CD4-positive, alpha-beta T cell treated with Interleukin-15 for 1 hour (primary cell): ENCODE data around the gene ZFPM1.

ENCODE experiments used
- DNase-seq: peaks from one replicate; pipeline ENCODE4 v3.0.0-alpha.2; 2020

The ZFPM1 gene

DNA sequence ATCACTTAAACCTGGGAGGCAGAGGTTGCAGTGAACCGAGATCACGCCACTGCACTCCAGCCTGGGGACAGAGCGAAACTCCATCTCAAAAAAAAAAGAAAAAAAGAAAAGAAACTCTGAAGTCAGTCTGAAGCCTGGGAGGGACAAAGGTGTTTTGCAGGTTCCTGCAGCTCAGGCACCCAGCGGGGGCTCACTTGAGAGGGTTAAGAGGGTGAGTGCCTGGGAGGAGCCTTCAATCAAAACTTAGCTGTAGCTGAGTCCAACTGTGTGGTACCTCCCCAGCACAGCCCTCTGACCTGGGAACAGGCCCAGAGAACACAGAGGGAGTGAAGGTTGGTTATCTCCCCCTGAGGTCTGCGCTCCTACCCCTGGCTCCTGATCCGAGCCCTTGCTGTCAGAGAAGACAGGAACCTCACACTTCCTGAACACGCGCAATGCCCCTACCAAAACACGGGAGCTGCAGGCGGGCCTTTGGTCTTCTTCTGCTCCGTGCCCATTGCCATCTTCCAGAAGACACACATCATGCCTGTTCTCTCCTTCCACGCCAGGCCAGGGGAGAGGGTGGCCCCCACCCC is 96.7 kb downstream of the ZFPM1 start:
- no peak for DNase-seq

DNA sequence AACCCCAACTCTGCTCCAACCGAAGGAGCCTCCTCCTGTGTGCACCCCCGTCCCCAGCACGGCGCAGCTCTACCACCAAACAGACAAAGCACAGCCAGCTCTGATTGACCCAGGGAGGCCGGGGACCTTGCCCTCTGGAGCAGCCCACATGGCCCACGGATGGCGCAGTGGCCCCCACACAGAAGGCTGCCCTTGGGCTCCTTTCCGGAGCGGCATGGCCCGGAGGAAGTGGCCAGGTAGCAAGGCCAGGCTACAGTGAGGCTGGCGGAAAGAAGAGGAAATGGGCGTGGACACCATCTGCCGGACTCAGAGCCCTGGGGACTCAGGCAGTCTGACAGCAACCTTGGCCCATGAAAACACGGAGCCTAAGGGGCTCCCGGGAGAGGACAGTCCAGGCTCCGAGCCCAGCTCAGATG is 97.2 kb downstream of the ZFPM1 start:
- DNase-seq: no peak

GRCh38 chr16:88552166-88552565 is 99.1 kb downstream of the ZFPM1 start:
- no peak for DNase-seq

DNA sequence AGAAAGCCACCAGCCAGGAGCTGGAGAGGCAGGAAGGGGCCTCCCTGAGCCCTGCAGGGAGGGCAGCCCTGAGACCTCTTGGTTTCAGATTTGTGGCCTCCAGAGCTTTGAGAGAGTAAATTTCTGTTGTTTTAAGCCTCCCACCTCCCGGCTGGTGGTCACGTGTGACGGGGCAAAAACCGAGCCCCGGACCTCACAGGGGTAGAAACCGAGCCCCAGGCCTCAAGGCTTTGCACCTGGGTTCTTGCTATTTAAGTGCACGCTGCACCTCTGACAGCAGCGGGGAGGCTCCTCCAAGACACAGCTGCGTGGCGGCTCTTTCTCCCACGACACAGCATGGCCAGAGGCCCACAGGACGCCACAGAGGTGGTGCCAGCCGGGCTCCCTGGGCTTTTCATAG is 99.7 kb downstream of the ZFPM1 start:
- DNase-seq: no peak

- DNase-seq: no peak
These were observed 100.7 kb downstream of the ZFPM1 start for GRCh38 chr16:88553739-88554138.

GRCh38 chr16:88554711-88555264 is 101.7 kb downstream of the ZFPM1 start:
- no peak for DNase-seq

DNA sequence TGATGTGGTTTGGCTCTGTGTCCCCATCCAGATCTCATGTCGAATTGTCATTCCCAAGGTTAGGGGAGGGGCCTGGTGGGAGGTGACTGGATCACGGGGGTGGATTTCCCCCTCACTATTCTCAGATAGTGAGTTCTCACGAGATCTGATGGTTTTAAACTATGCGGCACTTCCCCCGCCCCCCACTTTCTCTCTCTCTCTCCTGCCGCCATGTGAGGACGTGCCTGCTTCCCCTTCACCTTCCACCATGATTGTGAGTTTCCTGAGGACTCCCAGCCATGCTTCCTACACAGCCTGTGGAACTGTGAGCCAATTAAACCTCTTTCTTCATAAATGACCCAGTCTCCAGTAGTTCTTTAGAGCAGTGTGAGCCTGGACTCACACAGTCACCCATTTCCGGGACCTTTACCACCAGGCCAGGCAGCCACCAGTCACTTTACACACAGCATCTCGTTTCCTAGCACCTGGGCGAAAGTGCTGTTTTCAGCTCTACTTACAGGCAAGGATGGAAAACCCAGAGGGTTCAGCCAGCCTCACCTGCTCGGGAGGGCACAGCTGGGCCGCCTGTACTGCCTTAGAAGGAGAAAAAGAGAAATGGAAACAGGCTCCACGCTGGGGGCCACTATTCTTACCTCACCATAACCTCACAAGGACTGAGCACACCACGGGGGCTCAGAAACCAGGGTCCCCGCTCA is 103.4 kb downstream of the ZFPM1 start:
- no peak for DNase-seq

DNA sequence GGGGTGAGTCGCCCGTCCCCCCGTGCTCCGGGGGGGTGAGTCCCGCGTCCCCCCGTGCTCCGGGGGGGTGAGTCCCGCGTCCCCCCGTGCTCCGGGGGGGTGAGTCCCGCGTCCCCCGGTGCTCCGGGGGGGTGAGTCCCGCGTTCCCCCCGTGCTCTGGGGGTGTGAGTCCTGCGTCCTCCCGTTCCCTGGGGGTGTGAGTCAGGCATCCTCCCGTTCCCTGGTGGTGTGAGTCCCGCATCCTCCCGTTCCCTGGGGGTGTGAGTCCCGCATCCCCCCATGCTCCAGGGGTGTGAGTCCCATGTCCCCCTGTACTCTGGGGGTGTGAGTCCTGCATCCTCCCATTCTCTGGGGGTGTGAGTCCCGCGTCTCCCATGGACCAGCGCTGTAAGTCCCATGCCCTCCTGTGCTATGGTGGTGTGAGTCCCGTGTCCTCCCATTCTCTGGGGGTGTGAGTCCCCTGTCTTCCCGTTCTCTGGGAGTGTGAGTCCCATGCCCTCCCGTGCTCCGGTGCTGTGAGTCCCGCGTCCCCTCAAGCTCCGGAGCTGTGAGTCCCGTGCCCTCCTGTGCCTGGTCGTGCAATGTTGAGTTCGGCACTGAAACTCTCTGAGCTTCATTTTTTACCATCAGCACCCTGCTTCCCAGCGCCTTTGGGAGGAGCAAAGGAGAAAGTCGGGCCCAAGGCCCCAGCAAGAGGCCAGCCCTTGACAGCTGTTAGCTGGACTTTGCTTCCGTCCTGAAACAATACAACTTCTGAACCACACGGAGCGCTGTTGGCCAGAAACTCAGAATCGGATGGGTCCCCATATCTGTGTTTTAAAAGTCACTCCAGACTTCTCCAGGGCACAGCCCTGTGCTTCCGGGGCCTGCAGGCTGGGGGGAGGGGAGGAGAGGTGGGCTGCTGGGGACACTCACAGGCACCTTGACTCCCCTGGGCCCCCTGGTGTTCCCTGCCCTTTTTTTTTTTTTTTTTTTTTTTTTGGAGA is 105.7 kb downstream of the ZFPM1 start:
- DNase-seq: no peak

DNA sequence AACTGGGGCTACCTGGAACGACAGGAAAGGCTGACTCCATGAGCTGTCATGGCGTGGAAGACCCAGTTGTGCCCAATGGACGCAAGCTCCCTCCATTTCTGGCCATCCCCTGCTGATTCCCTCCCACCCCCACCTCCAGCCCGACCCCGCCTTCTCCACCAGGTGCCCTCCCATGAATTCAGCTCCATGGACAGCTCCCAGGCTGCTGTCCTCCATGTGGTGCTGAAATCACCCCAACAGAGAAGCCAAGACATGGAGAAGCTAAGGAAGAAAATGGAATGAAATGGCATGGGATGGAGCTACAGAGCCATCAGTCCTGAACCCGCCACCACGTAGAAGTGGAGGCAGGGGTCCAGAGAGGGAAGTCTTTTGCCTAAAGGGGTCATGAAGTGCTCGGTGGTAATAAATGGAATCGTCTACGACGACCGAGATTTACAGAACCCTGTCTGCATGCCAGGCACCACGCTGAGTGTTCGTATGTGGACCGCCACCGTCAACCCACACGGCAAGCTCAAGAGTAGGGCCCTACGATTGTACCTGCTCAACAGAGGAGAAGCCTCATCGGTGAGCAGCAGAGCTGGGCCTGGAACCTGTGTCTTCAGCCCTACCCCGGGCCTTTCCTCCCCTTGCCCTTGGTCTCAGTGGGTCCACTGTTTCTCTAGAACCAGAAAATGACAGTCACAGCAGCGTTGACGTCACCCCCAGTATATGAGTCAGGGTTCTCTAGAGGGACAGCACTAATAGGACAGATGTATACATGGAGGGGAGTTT is 107.8 kb downstream of the ZFPM1 start:
- DNase-seq: no peak

- DNase-seq: peak; percentile 51
These were observed 108.6 kb downstream of the ZFPM1 start for GRCh38 chr16:88561485-88562359.

DNA sequence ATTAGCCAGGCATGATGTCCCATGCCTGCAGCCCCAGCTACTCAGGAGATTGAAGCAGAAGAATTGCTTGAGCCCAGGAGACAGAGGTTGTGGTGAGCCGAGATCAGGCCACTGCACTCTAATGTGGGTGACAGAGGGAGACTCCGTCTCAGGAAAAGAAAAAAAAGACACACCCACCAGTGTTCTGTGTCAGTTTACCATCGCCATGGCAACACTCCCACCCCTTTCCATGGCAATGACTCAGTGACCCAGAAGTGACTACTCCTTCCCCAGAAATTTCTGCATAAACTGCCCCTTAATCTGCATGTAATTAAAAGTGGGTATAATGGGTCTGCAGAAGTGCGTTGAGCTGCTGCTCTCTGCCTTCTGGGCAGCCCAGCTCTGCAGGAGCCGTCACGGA is 113.1 kb downstream of the ZFPM1 start:
- DNase-seq: no peak

- no peak for DNase-seq
These were observed 115.9 kb downstream of the ZFPM1 start for GRCh38 chr16:88568710-88569613.

GRCh38 chr16:88569614-88569984 is 116.5 kb downstream of the ZFPM1 start:
- no peak for DNase-seq

DNA sequence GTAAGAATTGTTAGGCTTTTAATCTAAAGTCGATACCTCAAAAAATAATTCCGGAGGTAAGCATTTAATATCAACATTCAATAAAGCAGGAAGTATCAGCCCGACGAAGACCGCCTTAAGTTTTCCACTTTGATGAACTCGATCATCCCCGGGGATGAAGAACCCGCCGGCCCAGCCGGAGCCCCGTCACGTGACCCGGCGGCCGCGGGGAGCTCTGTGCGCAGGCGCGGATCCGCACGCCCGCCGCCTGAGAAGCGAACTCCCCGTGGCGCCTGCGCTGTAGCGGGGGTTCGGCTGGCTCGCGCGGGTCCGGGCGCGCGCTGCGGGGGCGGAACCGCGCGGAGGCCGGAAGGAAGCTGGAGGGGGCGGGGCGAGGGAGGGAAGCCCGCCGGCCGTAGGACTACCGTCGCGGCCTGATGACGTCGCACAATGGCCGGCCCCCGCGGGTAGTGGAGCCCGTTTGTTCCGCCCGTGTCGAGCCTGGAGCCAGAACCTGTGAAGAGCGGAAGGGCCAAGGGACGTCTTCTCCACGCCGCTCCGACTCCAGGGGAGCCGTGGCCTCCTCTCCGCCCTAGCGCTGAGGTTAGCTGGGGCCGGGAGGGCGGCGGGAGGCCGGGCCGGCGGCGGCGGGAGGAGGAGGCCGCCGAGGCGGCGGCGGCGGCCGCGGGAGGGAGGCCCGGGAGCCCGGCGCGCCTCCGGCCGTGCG is 117.1 kb downstream of the ZFPM1 start, which contains the start of gene ZC3H18:
ZC3H18 (plus strand) TSS at position 419 of the 706 bp plus-strand sequence. CDS start 6,721 bp downstream, outside the sequence.
- DNase-seq: peak; percentile 97

- DNase-seq: peak; percentile 23
These were observed 117.6 kb downstream of the ZFPM1 start for GRCh38 chr16:88570691-88571092.

- DNase-seq: no peak
These were observed 122.2 kb downstream of the ZFPM1 start for GRCh38 chr16:88575251-88575650.

- no peak for DNase-seq
These were observed 123.2 kb downstream of the ZFPM1 start for GRCh38 chr16:88576307-88576706.

DNA sequence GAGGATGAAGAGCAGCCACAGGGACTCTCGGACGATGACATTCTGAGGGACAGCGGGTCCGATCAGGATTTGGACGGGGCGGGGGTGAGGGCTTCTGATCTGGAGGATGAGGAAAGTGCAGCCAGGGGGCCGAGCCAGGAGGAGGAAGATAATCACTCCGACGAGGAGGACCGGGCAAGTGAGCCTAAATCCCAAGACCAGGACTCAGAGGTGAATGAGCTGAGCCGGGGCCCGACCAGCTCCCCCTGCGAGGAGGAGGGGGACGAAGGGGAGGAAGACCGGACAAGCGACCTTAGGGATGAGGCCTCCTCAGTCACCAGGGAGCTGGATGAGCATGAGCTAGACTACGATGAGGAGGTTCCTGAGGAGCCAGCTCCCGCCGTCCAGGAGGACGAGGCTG is 124.1 kb downstream of the ZFPM1 start:
- no peak for DNase-seq

- DNase-seq: no peak
These were observed 125.6 kb downstream of the ZFPM1 start for GRCh38 chr16:88578446-88579313.
